HG03520 (cell line): ENCODE data around the gene SECTM1.

Experiments
- ATAC-seq: cut with Tn5 transposase; IDR thresholded peaks from one replicate; pipeline ENCODE4 v1.9.1; 2021; ENCODE audit warnings: mild to moderate bottlenecking, moderate library complexity; ENCODE audit not compliant: unreplicated experiment

SECTM1 gene

GRCh38 chr17:82317394-82318168 is 16.0 kb downstream of the SECTM1 start, which contains the start of gene CD7:
TSS of gene CD7 (minus strand) at chr17:82317608. CDS start at chr17:82317495, 113 bp downstream.
- no peak for ATAC-seq

- no peak for ATAC-seq
These were observed 16.7 kb downstream of the SECTM1 start for GRCh38 chr17:82316651-82317393.

GRCh38 chr17:82315703-82316358 is 17.7 kb downstream of the SECTM1 start:
- no peak for ATAC-seq

- no peak for ATAC-seq
These were observed 18.6 kb downstream of the SECTM1 start for GRCh38 chr17:82314727-82315605.

- ATAC-seq = no peak
These were observed 19.4 kb downstream of the SECTM1 start for GRCh38 chr17:82314012-82314726.

- no peak for ATAC-seq
These were observed 20.2 kb downstream of the SECTM1 start for GRCh38 chr17:82313195-82314011.

GRCh38 chr17:82311971-82312370 is 21.6 kb downstream of the SECTM1 start:
- no peak for ATAC-seq

GRCh38 chr17:82310877-82311276 is 22.7 kb downstream of the SECTM1 start:
- ATAC-seq = no peak

- no peak for ATAC-seq
These were observed 23.7 kb downstream of the SECTM1 start for GRCh38 chr17:82309656-82310570.

GRCh38 chr17:82305727-82306300 is 27.8 kb downstream of the SECTM1 start:
- ATAC-seq = no peak

GRCh38 chr17:82304826-82305726 is 28.5 kb downstream of the SECTM1 start:
- ATAC-seq = no peak

- ATAC-seq = no peak
These were observed 29.4 kb downstream of the SECTM1 start for GRCh38 chr17:82303944-82304808.

GRCh38 chr17:82302991-82303943 is 30.3 kb downstream of the SECTM1 start:
- no peak for ATAC-seq

GRCh38 chr17:82302568-82302963 is 31.0 kb downstream of the SECTM1 start:
- ATAC-seq = no peak
